Measurements from ENCODE around the gene E2F4.
A peak's percentile ranks its signal among the peaks of the same experiment; 100 is the strongest.

Gene E2F4

GRCh38 chr16:67204076-67204475 lies 12.1 kb downstream of the E2F4 start:
- no peak for ATAC-seq
- TF ChIP-seq BACH2 (CRISPR knock-in tag; IDR thresholded peaks at IDR 0.05; ENCODE audit: borderline replicate concordance) (no peak), CSDC2 (CRISPR knock-in tag; IDR thresholded peaks at IDR 0.05) (no peak), TCF4 (CRISPR knock-in tag; IDR thresholded peaks at IDR 0.05; ENCODE audit: borderline replicate concordance) (no peak), SNAI2 (CRISPR knock-in tag; IDR thresholded peaks at IDR 0.05) (no peak), OSR1 (CRISPR knock-in tag; IDR thresholded peaks at IDR 0.05) (no peak), ZFP30 (CRISPR knock-in tag; IDR thresholded peaks at IDR 0.05) (no peak), GLIS3 (CRISPR knock-in tag; IDR thresholded peaks at IDR 0.05) (no peak), TOX (CRISPR knock-in tag; IDR thresholded peaks at IDR 0.05; ENCODE audit: borderline replicate concordance) (no peak)

- TF ChIP-seq RARB (CRISPR knock-in tag; IDR thresholded peaks at IDR 0.05) (no peak), CSDC2 (CRISPR knock-in tag; IDR thresholded peaks at IDR 0.05) (no peak), BACH2 (CRISPR knock-in tag; IDR thresholded peaks at IDR 0.05; ENCODE audit: borderline replicate concordance) (no peak), GLIS3 (CRISPR knock-in tag; IDR thresholded peaks at IDR 0.05) (no peak), OSR1 (CRISPR knock-in tag; IDR thresholded peaks at IDR 0.05) (no peak), ZFP30 (CRISPR knock-in tag; IDR thresholded peaks at IDR 0.05) (no peak), ZNF565 (CRISPR knock-in tag; conservative IDR thresholded peaks at IDR 0.05; ENCODE audit: low read depth) (no peak), POU6F1 (CRISPR knock-in tag; IDR thresholded peaks at IDR 0.05; ENCODE audit: borderline replicate concordance, low read depth) (no peak), ZNF70 (CRISPR knock-in tag; IDR thresholded peaks at IDR 0.05) (no peak), TCF4 (CRISPR knock-in tag; IDR thresholded peaks at IDR 0.05; ENCODE audit: borderline replicate concordance) (no peak), ISL1 (CRISPR knock-in tag; IDR thresholded peaks at IDR 0.05) (no peak), CREB5 (CRISPR knock-in tag; IDR thresholded peaks at IDR 0.05; ENCODE audit: low read depth) (no peak), ZNF8 (CRISPR knock-in tag; IDR thresholded peaks at IDR 0.05) (no peak), ZC3H10 (CRISPR knock-in tag; IDR thresholded peaks at IDR 0.05) (no peak), ESRRG (CRISPR knock-in tag; IDR thresholded peaks at IDR 0.05) (no peak), CSRNP3 (CRISPR knock-in tag; IDR thresholded peaks at IDR 0.05) (no peak), ZFP3 (CRISPR knock-in tag; IDR thresholded peaks at IDR 0.05) (no peak), ARNTL (CRISPR knock-in tag; IDR thresholded peaks at IDR 0.05; ENCODE audit: borderline replicate concordance, low read depth) (no peak)
- ATAC-seq: no peak
Measured at GRCh38 chr16:67206129-67206837, 14.3 kb downstream of the E2F4 start.

GRCh38 chr16:67206838-67207248 lies 14.9 kb downstream of the E2F4 start:
- ATAC-seq: no peak; the same call in 1 of the 3 replicates
- TF ChIP-seq ZFP30 (CRISPR knock-in tag; IDR thresholded peaks at IDR 0.05) (no peak), TOX (CRISPR knock-in tag; IDR thresholded peaks at IDR 0.05; ENCODE audit: borderline replicate concordance) (no peak)

GRCh38 chr16:67207249-67208091 lies 15.5 kb downstream of the E2F4 start:
- peak; percentile 31 for ATAC-seq

More at GRCh38 chr16:67207249-67208091, 15.5 kb downstream of the E2F4 start:
- TF ChIP-seq ZNF70 (CRISPR knock-in tag; IDR thresholded peaks at IDR 0.05) (no peak), CSRNP3 (CRISPR knock-in tag; IDR thresholded peaks at IDR 0.05) (no peak), TCF4 (CRISPR knock-in tag; IDR thresholded peaks at IDR 0.05; ENCODE audit: borderline replicate concordance) (no peak), TOX (CRISPR knock-in tag; IDR thresholded peaks at IDR 0.05; ENCODE audit: borderline replicate concordance) (no peak), RARB (CRISPR knock-in tag; IDR thresholded peaks at IDR 0.05) (no peak)

Measured in SK-N-SH treated with all-trans-retinoic acid at 6 μM for 48 hours (cell line).